GM19467 (cell line): ENCODE data around the gene NKX2-4.
"Not testable (repeated sequence)": the region's sequence is repeated elsewhere in the genome, so short reads cannot be mapped to it uniquely, and the experiment has no call there.

Experiments used
- ATAC-seq: cut with Tn5 transposase; IDR thresholded peaks from one replicate; pipeline ENCODE4 v1.9.1; 2021; ENCODE audit warnings: mild to moderate bottlenecking, moderate library complexity; ENCODE audit not compliant: unreplicated experiment

NKX2-4 gene

DNA sequence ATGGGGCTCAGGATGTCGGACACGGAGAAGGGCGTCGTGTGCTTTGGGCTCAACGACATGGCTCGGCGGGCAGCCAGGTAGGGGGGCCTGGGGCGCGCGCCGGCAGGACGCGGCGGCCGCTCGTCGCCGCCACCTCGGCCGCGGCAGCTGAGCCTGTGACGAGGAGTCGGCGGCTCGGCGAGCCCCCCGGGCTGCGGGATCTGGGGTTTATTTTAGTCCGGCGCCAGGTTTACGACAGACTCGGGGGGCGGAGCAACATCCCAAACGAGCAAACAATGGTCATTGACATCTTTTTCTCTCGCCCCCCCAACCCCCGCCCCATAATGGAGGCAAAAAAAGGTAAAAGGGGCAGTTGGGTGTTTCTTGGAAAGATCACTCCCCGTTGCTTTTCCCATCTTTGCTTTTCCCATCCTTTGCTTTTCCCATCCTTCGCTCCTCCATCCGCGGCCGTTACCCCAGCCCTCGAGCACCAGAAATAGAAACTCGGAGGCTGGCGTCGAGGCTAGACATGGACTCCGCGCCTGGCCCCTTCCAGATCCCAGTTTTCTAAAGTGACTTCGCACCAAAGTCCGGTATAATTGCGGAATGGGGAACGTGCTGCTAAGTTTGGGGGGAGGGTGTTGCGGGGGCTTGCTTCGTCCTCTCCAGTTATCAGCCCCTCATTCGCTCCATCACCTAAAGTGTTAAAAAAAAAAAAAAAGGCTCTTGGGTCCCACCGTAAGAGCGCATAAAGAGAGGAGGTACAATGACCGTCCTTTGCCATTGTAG lies at the start of gene NKX2-4:
Gene NKX2-4, minus strand, starts transcription at position 186 of the 768 bp plus-strand sequence. Its CDS starts 127 bp downstream, at position 59.
- no peak for ATAC-seq

DNA sequence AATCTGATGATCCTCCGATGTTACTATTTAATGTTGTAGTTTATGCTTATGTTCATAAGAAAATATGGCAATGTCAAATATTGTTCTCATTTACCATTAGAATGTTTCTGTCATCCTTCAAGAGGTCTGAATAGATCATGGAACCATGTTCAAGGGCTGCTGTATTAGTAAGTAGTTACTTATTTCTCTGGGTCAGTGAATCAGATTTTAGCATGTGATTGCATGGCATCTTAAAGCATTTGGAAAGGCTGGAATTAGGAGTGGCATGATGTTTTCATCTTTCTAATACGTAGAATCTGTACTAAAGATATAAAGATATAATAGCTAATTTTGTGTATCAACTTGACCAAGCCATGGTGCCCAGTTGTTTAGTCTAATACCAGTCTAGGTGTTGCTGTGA lies 40.5 kb upstream of the NKX2-4 start:
- ATAC-seq, result no peak

DNA sequence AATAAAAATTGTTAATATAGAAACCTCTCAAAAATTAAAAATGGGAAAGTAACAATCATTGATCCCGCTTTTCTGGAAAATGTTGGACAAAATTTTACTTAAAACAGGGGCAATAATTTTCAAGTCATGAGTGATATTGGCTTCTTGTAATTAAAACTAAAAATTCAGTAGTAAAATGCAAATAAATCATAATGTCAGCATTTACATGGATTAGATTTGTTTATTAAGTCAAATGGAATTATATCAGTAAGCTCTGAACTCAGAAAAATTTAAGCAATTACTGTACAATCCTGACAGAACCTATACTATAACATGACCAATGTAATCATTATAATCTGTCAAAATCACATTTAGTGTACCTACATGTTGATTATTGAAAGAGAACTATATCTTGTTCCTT lies 39.9 kb upstream of the NKX2-4 start:
- ATAC-seq, result no peak

DNA sequence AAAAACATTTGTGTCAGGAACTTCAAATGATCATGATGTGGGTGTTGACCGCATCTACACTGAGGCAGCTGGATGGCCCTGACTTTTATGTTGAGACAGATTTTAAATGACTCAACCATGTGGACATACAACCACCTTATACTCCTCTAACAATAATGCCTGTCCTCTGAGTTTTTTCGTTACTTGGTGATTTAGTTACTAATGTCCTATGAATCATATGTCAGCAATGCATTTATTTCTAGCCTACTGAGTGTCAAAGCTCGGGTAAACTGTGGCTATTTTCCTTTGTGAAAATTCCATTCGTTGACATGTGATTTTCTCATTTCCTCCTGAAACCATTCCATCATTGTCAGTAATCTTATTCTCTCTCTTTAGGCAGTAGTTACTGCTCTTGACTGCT lies 38.9 kb upstream of the NKX2-4 start:
- ATAC-seq, result no peak

- no peak for ATAC-seq
Observed at GRCh38 chr20:21435576-21435975, 38.2 kb upstream of the NKX2-4 start.

DNA sequence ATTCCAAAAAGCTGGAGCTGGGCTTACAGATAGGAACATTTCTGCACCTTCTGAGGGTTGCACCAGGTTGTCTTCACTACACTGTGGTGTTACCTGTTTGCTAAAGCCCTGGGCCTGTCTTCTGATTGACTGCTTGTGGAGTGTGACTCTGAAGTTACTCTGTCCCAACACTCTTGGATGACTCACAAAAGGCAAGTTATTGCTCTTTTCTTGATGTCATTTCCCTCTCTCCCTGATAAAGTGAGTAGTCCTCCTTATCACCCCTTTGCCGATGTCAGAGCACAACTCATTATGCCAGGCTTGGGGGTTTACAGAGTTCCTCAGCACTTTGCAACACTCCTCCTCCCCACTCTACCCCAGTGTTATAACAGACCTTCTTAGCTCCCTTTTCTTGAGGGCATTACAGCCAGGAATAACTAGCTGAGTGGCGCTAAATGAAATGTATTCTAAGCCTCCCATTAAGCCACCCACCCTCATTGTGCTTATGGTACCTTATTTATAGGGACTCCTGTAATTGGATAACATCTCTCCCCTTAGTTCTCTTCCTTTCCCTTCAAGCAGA lies 36.1 kb upstream of the NKX2-4 start:
- ATAC-seq, result no peak

DNA sequence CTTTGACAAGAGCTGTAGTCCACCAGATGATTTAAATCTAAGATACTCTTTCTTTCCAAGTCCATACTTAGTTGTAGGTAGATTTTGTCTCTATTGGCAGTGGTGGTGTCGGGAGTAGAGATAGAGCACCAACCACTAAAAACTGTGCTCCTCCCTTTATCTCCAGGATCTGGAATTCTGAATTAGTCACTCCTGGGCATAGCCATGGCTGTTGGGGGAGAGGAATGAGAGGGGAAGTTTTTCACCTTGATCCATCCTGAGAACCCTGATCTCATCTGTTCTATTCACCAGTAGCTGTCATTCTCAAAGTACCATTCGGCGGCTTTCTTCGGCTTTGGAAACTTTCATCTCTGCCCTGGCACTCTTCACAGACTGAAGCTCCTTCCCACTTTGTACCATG lies 35.6 kb upstream of the NKX2-4 start:
- ATAC-seq, result no peak

DNA sequence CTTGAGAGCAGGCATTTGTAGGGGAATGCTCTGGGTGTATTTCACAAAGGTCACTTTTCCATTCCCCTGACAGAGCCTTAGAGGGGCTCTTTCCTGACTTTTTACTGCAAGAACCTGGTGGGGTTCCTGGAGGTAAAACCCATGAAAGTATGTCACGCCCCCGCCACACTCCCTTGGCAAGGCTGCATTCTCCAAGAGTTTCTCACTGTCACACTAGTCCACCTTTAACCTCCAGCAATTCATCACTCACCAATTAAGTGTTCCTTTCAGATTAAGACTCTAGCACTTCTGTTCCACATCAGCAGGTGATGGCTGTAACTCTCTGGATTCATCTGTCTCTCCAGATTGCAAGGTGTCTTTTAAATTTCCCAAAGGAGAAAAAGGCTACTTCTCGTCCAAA lies 32.7 kb upstream of the NKX2-4 start:
- no peak for ATAC-seq

- no peak for ATAC-seq
Observed at GRCh38 chr20:21424846-21425245, 27.5 kb upstream of the NKX2-4 start.

DNA sequence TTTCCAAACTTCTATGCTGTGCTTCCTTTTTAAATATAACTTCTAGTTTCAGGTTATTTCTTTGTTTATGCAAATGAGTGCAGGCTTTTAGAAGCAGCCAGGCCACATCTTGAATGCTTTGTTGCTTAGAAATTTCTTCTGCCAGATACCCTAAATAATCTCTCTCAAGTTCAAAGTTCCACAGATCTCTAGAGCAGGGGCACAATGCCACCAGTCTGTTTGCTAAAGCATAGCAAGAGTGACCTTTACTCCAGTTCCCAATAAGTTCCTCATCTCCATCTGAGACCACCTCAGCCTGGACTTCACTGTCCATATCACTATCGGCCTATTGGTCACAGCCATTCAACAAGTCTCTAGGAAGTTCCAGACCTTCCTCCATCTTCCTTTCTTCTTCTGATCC lies 26.4 kb upstream of the NKX2-4 start:
- ATAC-seq, result not testable (repeated sequence)

DNA sequence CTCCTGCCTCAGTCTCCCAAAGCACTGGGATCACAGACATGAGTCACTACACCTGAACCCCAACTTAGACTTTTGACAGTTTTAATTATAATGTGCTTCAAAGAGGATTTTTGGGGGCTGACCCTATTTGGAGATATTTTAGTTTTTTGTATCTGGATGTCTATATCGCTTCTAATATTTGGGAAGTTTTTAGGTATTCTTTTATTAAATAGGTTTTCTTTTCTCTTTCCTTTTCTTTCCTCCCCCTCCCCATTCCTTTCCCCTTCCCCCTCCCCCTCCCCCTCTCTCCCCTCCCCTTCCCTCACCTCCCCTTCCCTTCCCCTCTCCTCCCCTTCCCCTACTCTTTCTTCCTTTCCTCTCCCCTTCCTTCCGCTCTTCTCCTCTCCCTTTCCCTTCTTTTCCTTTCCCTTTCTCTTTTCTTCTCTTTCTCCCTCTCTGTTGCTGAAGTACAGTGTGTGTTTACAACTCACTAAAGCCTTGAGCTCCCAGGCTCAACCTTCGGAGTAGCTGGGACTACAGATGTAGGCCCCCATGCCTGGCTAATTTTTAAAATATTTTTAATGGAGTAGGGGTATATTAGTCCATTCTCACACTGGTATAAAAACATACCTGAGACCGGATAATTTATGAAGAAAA lies 24.4 kb upstream of the NKX2-4 start:
- no peak for ATAC-seq

- ATAC-seq, result not testable (repeated sequence)
Observed at GRCh38 chr20:21419147-21419546, 21.8 kb upstream of the NKX2-4 start.

- not testable (repeated sequence) for ATAC-seq
Observed at GRCh38 chr20:21413996-21414395, 16.7 kb upstream of the NKX2-4 start.

- no peak for ATAC-seq
Observed at GRCh38 chr20:21411725-21412124, 14.4 kb upstream of the NKX2-4 start.

GRCh38 chr20:21399005-21399475 lies 1.7 kb upstream of the NKX2-4 start:
- no peak for ATAC-seq

GRCh38 chr20:21398109-21399004 lies 1.0 kb upstream of the NKX2-4 start:
- no peak for ATAC-seq

DNA sequence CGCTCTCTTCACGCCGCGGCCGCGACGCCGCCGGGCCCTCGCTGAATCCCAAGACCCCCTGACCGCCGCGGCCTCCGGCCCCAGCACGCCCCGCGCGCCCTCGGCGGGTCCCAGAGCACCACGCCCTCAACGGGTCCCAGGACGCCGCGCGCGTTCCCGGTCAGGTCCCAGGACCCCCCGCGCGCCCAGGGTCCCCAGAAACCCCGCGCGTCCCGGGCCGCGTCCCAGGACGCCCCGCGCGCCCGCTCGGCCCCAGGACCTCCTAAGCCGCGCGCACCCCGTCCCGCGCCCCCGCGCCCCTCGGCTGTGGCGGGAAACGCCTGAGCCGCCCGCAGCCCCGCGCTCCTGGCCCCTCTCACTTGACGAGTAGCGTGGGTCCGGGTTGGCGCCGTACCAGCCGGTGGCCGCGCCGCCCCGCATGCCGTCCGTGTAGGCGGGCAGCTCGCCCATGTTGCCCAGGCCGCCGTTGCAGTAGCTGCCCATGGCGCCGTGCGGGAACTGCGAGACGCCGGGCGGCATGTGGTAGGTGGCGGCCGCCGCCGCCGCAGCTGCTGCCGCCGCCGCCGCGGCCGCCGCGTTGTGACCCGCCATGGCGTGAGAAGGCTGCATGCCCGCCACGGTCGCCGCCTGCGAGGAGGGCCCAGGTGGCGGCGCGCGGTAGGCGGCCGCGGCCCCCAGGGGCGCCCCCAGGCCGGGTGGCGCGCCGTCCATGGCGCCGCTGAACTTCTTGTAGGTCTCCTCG lies 556 bp downstream of the NKX2-4 start:
- no peak for ATAC-seq

GRCh38 chr20:21395666-21396598 lies 1.4 kb downstream of the NKX2-4 start:
- no peak for ATAC-seq

GRCh38 chr20:21395051-21395665 lies 2.2 kb downstream of the NKX2-4 start:
- ATAC-seq, result no peak
